Mucosa of stomach (tissue), 1 donor: ENCODE data around the gene TMEM106B.
"Not testable (repeated sequence)": the region's sequence is repeated elsewhere in the genome, so short reads cannot be mapped to it uniquely, and the experiment has no call there.

ENCODE experiments used
- H3K27me3 ChIP-seq: one replicate; pipeline ENCODE4 v1.7.0; 2013; ENCODE audit warnings: mild to moderate bottlenecking, low read length; ENCODE audit not compliant: control insufficient read depth, insufficient read depth
- H3K36me3 ChIP-seq: one replicate; pipeline ENCODE4 v1.7.0; 2013; ENCODE audit warnings: low read length; ENCODE audit not compliant: control insufficient read depth, insufficient read depth
- H3K4me1 ChIP-seq: one replicate; pipeline ENCODE4 v1.7.0; 2013; ENCODE audit warnings: mild to moderate bottlenecking, low read length; ENCODE audit not compliant: control insufficient read depth, insufficient read depth
- H3K4me3 ChIP-seq: one replicate; pipeline ENCODE4 v1.7.0; 2013; ENCODE audit warnings: low read length
- H3K9ac ChIP-seq: one replicate; pipeline ENCODE4 v1.7.0; 2013; ENCODE audit warnings: mild to moderate bottlenecking, low read length, moderate library complexity
- H3K9me3 ChIP-seq: one replicate; pipeline ENCODE4 v1.7.0; 2013; ENCODE audit warnings: mild to moderate bottlenecking, low read length, moderate library complexity; ENCODE audit not compliant: control insufficient read depth
- donor health status: Pancreatic carcinoma.

TMEM106B gene

DNA sequence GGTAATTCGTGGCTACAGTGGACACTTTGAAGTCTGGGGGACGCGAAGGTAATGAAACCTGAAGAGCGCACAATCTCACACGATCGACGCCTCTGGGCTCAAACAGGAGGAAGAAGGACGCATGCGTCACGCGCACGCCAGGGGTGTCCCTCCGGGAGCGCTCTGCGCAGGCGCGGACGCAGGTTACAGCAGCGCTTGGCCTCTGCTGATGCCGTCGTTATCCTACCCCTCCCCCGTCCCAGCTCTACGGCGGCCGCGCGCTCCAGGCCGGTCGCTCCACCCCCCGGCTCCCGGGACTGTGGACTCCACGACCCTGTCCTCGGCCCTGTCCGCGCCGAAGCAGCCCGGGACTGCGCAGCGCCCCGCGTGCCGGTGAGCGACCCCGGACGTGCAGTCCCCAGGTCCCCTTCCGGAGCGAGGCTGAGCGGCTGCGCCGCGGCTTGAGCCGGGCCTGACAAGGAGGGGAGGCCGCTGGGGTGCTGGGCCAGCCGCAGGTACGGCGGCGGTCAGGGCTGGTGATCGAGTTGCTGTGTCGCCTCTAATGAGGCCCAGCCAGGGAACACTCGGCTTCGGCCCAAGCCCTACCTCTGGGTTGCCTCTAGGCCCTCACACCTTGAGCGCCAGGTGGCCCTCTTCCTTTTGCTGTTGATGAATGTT is at the start of gene TMEM106B:
TSS of gene TMEM106B (plus strand) at position 241 of the 657 bp plus-strand sequence. CDS start 3,517 bp downstream, outside the sequence.
- Histone ChIP-seq H3K27me3 (no peaks in the 10 kb centered on the region), H3K4me1 (peaks cover 6% of the 10 kb centered on the region), H3K9me3 (no peaks in the 10 kb centered on the region), H3K36me3 (no peaks in the 10 kb centered on the region), H3K4me3 (peak within 1 kb of the TSS; percentile 88), H3K9ac (peak within 1 kb of the TSS; percentile 89)

DNA sequence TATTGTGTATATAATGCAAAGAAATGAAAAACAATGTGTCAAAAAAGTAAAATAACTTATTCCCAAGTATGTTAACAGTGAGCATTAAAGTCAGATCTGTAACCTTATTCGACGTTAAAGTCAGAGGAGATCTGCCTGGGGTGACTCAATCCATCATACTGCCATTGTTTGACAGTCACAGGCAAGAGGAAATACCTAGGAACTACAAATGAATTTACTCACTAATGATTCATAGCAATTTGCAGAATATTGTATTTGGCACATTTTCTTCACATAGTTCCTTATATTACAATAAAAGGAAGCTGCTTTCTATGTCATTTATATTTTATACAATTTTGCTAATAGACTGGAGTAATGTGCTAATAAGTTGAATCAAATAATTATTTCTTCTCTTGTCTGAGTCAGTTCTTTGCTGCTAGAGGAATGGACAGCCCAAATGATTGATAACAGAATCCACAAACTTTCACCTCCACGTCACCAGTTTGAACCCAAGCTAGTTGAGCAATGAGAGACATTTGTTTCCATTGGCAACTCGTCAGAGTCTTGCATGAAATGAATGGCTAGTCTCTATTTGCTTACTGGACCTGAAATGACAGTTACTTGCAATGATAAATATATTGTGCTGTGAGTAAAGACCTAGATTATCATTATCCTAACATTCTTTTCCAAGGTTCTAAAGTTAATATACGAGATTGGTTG is 48.5 kb upstream of the TMEM106B start:
- H3K4me1 ChIP-seq, result no peaks in the 10 kb centered on the region
- no peaks in the 10 kb centered on the region for H3K36me3 ChIP-seq
- H3K9me3 ChIP-seq, result no peaks in the 10 kb centered on the region
- H3K4me3 ChIP-seq, result no peak overlapping the region
- H3K27me3 ChIP-seq, result no peaks in the 10 kb centered on the region
- no peak overlapping the region for H3K9ac ChIP-seq

DNA sequence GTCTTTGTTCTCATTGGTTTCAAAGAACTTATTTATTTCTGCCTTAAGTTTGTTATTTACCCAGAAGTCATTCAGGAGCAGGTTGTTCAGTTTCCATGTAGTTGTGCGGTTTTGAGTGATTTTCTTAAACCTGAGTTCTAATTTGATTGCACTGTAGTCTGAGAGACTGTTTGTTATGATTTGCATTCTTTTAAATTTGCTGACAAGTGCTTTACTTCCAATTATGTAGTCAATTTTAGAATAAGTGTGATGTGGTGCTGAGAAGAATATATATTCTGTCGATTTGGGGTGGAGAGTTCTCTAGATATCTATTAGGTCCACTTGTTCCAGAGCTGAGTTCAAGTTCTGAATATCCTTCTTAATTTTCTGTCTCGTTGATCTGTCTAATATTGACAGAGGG is 43.0 kb upstream of the TMEM106B start:
- H3K36me3 ChIP-seq, H3K9me3 ChIP-seq, H3K9ac ChIP-seq, H3K4me3 ChIP-seq, H3K27me3 ChIP-seq, H3K4me1 ChIP-seq: not testable (repeated sequence)

DNA sequence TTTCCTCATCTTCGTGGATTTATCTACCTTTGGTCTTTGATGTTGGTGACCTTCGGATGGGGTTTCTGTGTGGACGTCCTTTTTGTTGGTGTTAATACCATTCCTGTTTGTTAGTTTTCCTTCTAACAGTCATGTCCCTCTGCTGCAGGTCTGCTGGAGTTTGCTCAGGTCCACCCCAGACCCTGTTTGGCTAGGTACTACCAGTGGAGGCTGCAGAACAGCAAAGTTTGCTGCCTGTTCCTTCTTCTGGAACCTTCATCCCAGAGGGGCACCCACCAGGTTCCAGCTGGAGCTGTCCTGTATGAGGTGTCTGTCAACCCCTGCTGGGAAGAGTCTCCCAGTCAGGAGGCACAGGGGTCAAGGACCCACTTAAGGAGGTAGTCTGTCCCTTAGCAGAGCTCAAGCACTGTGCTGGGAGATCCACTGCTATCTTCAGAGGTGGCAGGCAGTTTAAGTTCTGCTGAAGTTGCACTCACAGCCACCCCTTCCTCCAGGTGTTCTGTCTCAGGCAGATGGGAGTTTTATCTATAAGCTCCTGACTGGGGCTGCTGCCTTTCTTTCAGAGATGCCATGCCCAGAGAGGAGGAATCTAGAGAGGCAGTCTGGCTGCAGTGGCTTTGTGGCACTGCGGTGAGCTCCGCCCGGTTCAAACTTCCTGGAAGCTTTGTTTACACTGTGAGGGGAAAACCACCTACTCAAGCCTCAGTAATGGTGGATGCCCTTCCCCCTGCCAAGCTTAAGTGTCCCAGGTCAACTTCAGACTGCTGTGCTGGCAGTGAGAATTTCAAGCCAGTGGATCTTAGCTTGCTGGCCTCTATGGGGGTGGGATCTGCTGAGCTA is 40.9 kb upstream of the TMEM106B start:
- H3K9me3 ChIP-seq, H3K36me3 ChIP-seq, H3K4me3 ChIP-seq, H3K4me1 ChIP-seq, H3K27me3 ChIP-seq, H3K9ac ChIP-seq: not testable (repeated sequence)

DNA sequence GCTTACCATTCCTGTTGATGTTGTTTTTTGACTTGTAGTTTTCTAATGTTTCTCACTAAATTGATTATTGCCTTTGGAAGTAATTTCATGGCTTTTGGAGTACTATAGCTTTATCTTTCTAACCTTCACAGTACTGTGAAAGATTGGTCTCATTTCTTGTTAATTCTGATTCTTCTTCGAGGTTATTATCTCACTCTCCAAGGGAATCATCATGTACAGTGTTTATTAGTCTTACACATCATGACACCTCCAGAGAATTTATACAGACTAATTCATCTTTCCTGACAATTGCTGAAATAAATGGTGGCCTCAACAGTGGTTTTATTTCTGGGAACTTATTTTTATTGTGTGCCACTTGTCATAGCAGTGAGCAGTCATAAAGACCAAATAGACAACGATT is 37.4 kb upstream of the TMEM106B start:
- no peak overlapping the region for H3K9ac ChIP-seq
- H3K9me3 ChIP-seq, result no peaks in the 10 kb centered on the region
- H3K27me3 ChIP-seq, result no peaks in the 10 kb centered on the region
- H3K4me3 ChIP-seq, result no peak overlapping the region
- H3K4me1 ChIP-seq, result no peaks in the 10 kb centered on the region
- H3K36me3 ChIP-seq, result no peaks in the 10 kb centered on the region

DNA sequence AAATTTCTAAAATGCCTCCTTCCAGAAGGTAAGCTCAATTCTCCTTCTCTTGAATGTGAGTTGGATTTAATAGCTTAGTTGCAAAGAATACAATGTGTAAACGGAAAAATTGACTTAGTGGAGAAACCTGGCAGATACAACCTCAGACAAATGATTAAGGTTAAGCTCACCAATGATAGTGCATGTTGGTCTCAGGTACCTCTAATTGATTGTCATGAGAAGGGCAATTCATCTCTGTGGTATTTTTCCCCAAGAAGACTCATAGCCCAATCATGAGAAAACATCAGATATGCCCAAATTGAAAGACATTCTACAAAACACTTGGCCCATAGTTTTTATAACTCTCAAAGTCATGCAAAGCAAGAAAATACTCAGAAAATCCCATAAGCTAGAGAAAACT is 36.2 kb upstream of the TMEM106B start:
- Histone ChIP-seq H3K4me1 (no peaks in the 10 kb centered on the region), H3K36me3 (no peaks in the 10 kb centered on the region), H3K9me3 (no peaks in the 10 kb centered on the region), H3K4me3 (no peak overlapping the region), H3K27me3 (no peaks in the 10 kb centered on the region), H3K9ac (no peak overlapping the region)

DNA sequence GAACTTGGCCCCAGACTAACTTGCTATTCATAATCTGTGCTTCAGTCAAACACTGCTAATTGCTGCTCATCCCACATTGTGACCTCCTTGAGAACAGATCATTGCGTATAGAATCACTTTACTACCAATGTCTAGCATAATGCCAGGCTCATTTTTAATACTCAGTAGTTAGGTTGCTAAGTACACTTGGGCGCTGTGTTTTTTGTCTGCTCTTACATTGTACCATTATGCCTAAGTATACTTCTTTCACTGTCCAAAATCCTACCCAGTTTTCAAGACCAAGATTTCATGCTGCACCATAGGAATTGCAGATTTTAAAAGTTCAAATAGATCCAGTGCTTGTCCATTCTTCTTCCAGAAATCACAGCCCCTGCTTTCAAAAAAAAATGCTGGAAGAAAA is 32.8 kb upstream of the TMEM106B start:
- no peaks in the 10 kb centered on the region for H3K9me3 ChIP-seq
- H3K36me3 ChIP-seq, result no peaks in the 10 kb centered on the region
- no peak overlapping the region for H3K9ac ChIP-seq
- no peaks in the 10 kb centered on the region for H3K4me1 ChIP-seq
- H3K4me3 ChIP-seq, result no peak overlapping the region
- no peaks in the 10 kb centered on the region for H3K27me3 ChIP-seq

DNA sequence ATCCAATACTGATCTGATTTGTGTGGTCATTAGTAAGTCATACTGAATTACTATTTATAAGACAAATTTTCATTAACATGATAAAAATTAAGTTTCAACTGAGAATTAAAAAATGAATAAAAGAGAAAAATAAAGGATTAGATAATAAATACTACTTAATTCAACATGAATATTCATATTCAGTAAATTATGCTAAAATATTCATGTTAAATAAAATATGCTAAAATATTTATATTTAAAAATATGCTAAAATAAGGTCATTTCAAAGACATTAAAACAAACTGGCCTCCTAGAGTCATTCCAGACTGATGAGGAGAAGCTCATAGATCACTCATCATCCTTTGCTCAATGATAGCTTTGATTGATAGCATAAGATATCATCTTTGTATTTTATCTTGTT is 16.7 kb upstream of the TMEM106B start:
- Histone ChIP-seq H3K4me3 (no peak overlapping the region), H3K36me3 (no peaks in the 10 kb centered on the region), H3K9me3 (no peaks in the 10 kb centered on the region), H3K27me3 (no peaks in the 10 kb centered on the region), H3K9ac (no peak overlapping the region), H3K4me1 (no peaks in the 10 kb centered on the region)

DNA sequence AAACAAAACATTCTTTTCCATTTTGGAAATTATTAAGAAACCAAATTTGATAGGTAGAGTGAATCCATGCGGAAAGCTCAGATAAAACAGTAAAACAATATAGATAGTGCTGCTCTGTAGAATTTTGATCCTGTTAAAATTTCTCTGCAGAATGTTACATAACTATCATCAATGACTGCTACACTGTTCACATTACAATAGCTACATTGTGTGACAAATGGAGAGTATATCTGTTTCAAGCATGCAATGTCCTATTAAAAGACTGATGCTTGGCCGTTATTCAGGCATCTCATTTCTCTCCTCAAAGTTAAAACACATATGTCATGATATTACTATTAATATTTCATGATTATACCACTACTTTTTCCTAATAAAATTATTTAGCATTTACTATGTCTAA is 14.7 kb upstream of the TMEM106B start:
- H3K4me3 ChIP-seq, result no peak overlapping the region
- no peaks in the 10 kb centered on the region for H3K36me3 ChIP-seq
- H3K9ac ChIP-seq, result no peak overlapping the region
- no peaks in the 10 kb centered on the region for H3K4me1 ChIP-seq
- H3K27me3 ChIP-seq, result no peaks in the 10 kb centered on the region
- H3K9me3 ChIP-seq, result no peaks in the 10 kb centered on the region

DNA sequence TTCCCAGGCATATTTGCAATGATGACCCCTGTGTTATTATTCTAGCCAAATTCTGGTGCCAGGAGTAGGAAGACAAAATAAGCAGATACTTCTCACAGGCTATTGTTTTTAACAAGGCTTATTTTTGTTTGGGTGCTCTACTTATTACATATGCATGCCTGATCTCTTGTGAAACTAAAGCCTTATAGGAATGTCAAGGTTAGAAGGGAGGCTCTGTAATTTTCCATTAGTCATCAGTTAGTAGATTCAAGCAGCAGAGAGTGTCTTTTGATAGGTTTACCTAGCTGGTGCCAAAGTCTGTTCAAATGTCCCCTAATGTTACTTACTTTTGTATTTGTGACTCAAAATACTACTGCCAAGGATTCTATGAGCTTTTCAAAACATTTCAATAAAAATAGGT is 11.7 kb upstream of the TMEM106B start:
- Histone ChIP-seq H3K27me3 (no peaks in the 10 kb centered on the region), H3K4me1 (no peaks in the 10 kb centered on the region), H3K4me3 (no peak overlapping the region), H3K9ac (no peak overlapping the region), H3K9me3 (no peaks in the 10 kb centered on the region), H3K36me3 (no peaks in the 10 kb centered on the region)

DNA sequence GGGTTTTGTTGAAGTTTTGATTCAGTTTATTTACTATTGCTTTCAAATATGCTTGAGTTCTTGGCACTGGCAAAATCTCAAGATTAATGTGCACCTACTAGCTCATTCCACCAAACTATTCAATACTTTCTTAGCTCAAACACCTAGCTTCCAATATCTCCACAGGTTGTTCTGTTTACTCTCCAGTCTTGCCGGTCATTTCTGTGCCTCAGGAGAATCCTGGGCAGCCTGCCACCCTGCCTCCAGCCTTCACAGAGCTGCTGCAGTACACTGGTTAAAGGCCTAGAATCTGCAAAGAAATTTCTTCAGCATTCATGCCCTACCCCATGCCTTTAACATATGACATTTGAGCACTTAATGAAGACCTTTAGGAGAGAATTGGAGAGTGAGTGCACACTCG is 4.0 kb upstream of the TMEM106B start:
- Histone ChIP-seq H3K4me3 (no peak overlapping the region), H3K4me1 (peaks cover 4% of the 10 kb centered on the region), H3K9ac (no peak overlapping the region), H3K9me3 (no peaks in the 10 kb centered on the region), H3K27me3 (no peaks in the 10 kb centered on the region), H3K36me3 (no peaks in the 10 kb centered on the region)

DNA sequence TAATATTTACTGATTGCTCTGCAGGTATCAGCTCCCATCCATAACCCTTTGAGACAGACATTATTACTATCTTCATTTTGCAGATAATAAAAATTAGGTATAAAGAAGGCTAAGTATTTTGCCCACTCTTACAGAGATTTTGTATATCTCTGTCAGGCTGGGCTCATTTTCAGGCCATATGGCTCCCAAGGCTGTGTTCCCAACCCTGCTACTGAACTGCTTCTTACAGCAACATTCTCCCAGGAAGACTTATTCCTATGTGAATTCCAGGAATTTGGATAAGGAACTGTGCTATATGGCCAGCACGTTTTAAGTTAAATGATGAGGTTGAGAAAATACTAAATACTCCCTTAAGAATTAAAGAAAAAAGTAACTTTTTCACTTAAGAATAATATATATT is 1.9 kb upstream of the TMEM106B start:
- H3K36me3 ChIP-seq, result no peaks in the 10 kb centered on the region
- no peaks in the 10 kb centered on the region for H3K27me3 ChIP-seq
- H3K9me3 ChIP-seq, result no peaks in the 10 kb centered on the region
- H3K4me3 ChIP-seq, result no peak overlapping the region
- peaks cover 6% of the 10 kb centered on the region for H3K4me1 ChIP-seq
- H3K9ac ChIP-seq, result no peak overlapping the region
